Measurements from ENCODE around the gene JAKMIP2.
"Not testable (repeated sequence)": the region's sequence is repeated elsewhere in the genome, so short reads cannot be mapped to it uniquely, and the experiment has no call there.

Gene JAKMIP2

GRCh38 chr5:147743678-147744374, 38.7 kb downstream of the JAKMIP2 start:
- peak; percentile 2 for DNase-seq

DNA sequence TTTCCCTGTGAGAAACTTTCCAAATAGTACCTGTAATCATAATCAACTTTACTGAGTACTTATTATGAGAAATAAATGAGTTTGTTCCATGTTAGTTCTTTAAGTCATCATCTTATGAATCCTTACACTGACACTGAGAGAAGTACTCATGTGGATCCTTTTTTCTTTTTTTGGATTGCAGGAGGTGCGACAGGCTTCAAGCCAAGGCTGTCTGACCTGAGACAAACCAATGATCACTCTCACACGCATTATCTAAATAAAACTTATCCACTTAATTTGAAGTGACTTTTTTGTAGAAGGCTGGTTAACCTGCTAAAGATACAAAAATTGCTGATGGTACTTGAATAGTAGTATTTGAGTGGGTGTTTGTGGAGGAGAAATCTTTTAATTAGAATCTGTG, 39.5 kb downstream of the JAKMIP2 start:
- DNase-seq: no peak

DNA sequence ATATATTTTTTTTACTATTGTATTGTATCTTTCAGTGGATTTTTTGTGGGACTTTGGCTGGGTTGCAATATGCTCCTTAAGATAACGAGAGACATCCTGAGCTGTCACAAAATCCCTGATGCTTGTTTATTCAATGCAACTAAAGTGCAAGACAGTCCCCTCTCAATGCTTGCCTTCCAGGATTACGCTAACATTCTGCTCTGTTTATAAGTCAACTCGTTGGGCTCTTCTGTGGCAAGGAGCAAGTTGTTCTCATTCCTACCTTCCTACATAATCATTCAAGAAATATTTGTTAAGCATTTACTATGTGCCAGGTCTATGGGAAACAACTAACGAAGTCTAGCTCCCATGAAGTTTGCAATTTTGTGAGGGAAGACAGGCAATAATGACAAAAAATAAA, 40.4 kb downstream of the JAKMIP2 start:
- no peak for DNase-seq

DNA sequence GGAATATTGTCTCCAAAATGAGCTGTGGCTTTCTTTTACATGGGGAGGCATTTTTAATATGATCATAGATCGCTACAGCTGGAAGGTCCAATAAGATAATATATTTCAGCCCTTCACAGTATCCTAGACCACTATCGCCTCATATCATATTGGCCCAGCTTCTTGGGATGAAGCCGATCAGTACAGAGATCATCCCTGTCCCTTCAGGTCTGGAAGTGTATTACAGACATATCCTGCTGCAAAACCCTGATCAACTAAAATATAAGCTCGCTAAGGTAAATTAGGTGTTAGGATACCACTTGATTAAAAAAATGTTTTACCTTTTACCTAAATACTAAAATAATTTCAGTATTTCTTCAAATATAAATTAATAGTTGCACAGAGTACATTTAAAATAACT, 41.7 kb downstream of the JAKMIP2 start:
- no peak for DNase-seq

DNA sequence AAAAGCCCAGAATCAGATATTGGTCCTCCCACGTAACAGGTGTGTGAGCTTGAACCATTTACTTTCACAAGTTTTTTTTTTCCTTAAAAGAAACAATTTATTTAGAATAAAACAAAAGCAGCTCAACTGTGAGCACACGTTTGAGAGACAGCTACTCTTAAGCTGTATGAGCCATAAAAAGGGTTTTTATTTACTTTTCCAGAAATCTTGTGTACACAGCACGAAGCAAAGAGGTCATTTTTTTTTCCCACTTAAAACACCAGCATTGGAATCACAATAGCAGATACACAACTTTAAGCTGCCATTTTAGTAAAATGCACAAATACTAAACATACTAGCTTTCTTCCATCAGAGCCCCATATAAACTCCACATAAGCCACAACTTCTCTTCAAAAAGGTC, 44.6 kb downstream of the JAKMIP2 start:
- DNase-seq: no peak

GRCh38 chr5:147735621-147736125, 46.9 kb downstream of the JAKMIP2 start:
- DNase-seq: no peak

GRCh38 chr5:147734894-147735293, 47.6 kb downstream of the JAKMIP2 start:
- DNase-seq: no peak

- no peak for DNase-seq
Measured at GRCh38 chr5:147733075-147733474, 49.5 kb downstream of the JAKMIP2 start.

GRCh38 chr5:147732291-147732883, 50.1 kb downstream of the JAKMIP2 start:
- DNase-seq: no peak

GRCh38 chr5:147731431-147732290, 50.9 kb downstream of the JAKMIP2 start:
- no peak for DNase-seq

GRCh38 chr5:147727200-147727599, 55.3 kb downstream of the JAKMIP2 start:
- DNase-seq: no peak

DNA sequence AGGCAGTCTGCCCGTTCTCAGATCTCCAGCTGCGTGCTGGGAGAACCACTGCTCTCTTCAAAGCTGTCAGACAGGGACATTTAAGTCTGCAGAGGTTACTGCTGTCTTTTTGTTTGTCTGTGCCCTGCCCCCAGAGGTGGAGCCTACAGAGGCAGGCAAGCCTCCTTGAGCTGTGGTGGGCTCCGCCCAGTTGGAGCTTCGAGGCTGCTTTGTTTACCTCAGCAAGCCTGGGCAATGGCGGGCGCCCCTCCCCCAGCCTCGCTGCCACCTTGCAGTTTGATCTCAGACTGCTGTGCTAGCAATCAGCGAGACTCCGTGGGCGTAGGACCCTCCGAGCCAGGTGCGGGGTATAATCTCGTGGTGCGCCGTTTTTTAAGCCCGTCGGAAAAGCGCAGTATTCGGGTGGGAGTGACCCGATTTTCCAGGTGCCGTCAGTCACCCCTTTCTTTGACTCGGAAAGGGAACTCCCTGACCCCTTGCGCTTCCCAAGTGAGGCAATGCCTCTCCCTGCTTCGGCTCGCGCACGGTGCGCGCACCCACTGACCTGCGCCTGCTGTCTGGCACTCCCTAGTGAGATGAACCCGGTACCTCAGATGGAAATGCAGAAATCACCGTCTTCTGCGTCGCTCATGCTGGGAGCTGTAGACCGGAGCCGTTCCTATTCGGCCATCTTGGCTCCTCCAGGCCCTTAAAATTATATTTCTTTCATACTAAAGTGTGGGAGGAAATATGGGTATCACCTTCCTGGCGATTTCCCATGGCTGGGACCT, 61.2 kb downstream of the JAKMIP2 start:
- not testable (repeated sequence) for DNase-seq

- no peak for DNase-seq
Measured at GRCh38 chr5:147713550-147714295, 68.8 kb downstream of the JAKMIP2 start.

GRCh38 chr5:147712598-147712997, 69.9 kb downstream of the JAKMIP2 start:
- no peak for DNase-seq

DNA sequence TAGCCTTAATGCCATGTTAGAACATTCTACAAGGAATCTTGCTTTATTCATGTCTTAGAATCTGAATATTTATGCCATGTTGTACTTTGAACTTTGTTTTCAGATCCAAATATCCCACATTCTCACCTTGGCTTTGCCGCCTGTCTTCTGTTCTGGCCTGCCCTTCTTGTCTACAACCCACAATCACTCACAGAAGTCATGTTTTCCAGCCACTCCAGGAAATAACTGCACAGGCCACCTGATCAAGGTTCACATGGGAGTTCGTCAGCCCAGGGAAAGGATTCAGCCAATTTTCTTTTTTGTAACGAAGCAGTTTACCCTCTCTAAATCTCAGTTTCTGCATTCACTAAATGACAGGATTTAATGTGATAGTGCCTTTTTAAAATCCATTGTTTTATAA, 70.5 kb downstream of the JAKMIP2 start:
- no peak for DNase-seq

DNA sequence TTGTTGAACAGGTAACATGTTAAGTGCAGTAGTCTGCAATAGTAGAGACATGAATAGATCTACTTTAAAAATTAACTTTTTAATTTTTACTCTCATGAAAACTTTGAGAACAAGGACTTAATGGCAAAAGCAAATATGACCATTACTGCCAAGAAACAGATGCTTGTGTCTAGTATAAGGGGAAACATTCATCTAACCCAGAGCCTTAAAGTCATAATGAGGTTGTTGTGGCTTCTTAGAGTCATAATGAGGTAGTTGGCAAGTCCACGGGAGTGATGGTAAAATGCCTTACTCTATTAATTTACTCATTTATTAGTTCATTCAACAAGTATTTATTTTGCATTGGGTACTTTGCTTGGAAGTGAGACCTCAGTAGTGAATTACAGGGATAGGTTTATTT, 71.5 kb downstream of the JAKMIP2 start:
- DNase-seq: no peak

GRCh38 chr5:147708708-147709107, 73.8 kb downstream of the JAKMIP2 start:
- DNase-seq: no peak

- no peak for DNase-seq
Measured at GRCh38 chr5:147704544-147704943, 78.0 kb downstream of the JAKMIP2 start.

GRCh38 chr5:147701468-147701867, 81.1 kb downstream of the JAKMIP2 start:
- DNase-seq: no peak

DNA sequence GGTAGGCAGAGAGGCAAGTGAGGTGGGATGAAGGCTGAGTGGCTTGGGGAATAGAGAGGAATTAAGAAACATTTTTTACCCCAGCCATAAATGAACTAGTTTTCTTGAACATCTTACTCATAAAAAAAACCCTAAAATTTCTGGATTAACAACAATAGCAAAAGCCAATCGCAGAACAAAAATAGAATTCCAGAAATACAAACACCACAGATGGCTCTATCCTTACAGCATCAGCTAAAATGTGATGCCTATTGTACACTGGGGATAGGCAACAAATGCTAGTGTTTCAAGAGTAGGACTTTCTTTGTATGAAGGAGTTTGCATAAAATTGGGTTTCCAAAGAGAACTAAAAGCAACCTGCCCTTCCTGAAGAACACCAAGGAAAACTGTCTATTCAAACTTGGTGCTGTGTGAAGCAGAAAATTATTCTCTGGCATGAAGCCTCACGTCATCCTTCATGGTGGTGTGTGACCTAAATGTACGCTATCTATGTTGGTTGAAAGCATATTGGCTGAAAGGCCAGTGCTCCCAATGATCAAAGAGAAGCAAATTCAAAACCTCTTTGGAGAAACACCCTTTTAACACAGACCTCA, 82.9 kb downstream of the JAKMIP2 start:
- DNase-seq: no peak

GRCh38 chr5:147697380-147697779, 85.1 kb downstream of the JAKMIP2 start:
- no peak for DNase-seq

DNA sequence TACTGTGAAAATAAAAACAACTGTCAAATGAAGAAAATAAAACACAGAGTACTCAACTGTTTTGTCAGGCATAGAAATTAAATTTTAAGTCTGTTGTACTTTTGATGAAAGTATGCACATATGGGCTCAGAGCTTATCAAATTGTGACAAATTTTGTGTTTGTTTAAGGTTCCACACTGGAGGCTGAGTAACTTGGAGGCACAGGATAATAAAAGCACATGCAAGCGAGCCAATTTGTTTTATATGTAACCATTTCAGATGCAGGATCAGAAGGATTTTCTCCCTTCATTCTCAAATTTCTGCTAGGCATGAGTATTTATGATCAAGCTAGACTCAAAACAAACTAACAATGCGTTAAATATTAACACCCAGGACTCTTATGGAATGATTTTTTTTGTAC, 87.8 kb downstream of the JAKMIP2 start:
- no peak for DNase-seq

Data from fibroblast of upper back skin (primary cell).